Left cardiac atrium (tissue), 2 donors: ENCODE measurements around the gene TRMT112. TPM values are rescaled to one million over a fixed set of nuclear protein-coding genes. Genes with fewer than 3 reads are reported as not detected.

ENCODE experiments used
- microRNA-seq, 2 donors: library from miRNA; unstranded; fragments of <30 nt; microRNA quantifications; one replicate each; pipeline ENCODE4 v1.2.0, GENCODE V29; 2020
- total RNA-seq, 2 donors: library from RNA; stranded (reverse); fragmentation: NEBNext Ultra II Directional; extraction: Animal tissue kit (Norgen Biotek cat#: 25700); gene quantifications; one replicate each; pipeline ENCODE4 v1.2.1, GENCODE V29; 2021
- donor health status: DM: no; HTN: yes; CAD: no; lungs with severe emphysema.
- donor health status: DM: yes; HTN: yes; CAD: no.

Gene TRMT112
- total RNA-seq, 2 donors from 2014 or later = 94.1 to 101 TPM

Small RNAs within 50 kb of the gene (microRNA-seq; reads per million reads assigned to microRNA genes)
- 0.60 to 1.1 reads per million in 2 donors for gene MIR7155

Other genes starting within 250 kb of the TRMT112 start
- gene MACROD1, start 151.4 kb downstream of the TRMT112 start, total RNA-seq = 10 to 100 TPM; 37.9 to 48.0 TPM
- gene STIP1, start 131.4 kb downstream of the TRMT112 start, total RNA-seq = 100 to 1,000 TPM; 102 to 125 TPM
- 10 to 100 TPM; 23.8 to 25.8 TPM for gene FERMT3, start 110.8 kb downstream of the TRMT112 start, total RNA-seq
- 10 to 100 TPM; 59.6 to 61.2 TPM for gene TRPT1, start 91.4 kb downstream of the TRMT112 start, total RNA-seq
- gene NUDT22, start 91.3 kb downstream of the TRMT112 start, total RNA-seq = 10 to 100 TPM; 58.8 to 82.0 TPM
- gene DNAJC4, start 87.0 kb downstream of the TRMT112 start, total RNA-seq = 10 to 100 TPM; 49.2 to 49.3 TPM
- gene VEGFB, start 83.0 kb downstream of the TRMT112 start, total RNA-seq = 100 to 1,000 TPM; 276 to 310 TPM
- gene FKBP2, start 76.5 kb downstream of the TRMT112 start, total RNA-seq = 10 to 100 TPM; 63.9 to 66.9 TPM
- gene PPP1R14B, start 70.6 kb downstream of the TRMT112 start, total RNA-seq = 100 to 1,000 TPM; 122 to 135 TPM
- 10 to 100 TPM; 13.6 to 14.4 TPM for gene PLCB3, start 66.0 kb downstream of the TRMT112 start, total RNA-seq
- gene BAD, start 32.9 kb downstream of the TRMT112 start, total RNA-seq = 10 to 100 TPM; 68.9 to 96.3 TPM
- gene GPR137, start 31.7 kb downstream of the TRMT112 start, total RNA-seq = 10 to 100 TPM; 31.6 to 32.6 TPM
- under 1 TPM in 1 of 2 donors, not detected in 1; 0.13 TPM for gene KCNK4, start 26.3 kb downstream of the TRMT112 start, total RNA-seq
- gene CATSPERZ, start 17.2 kb downstream of the TRMT112 start, total RNA-seq = under 1 TPM in 1 of 2 donors, not detected in 1; 0.32 TPM
- 100 to 1,000 TPM; 147 to 150 TPM for gene ESRRA, start 12.0 kb downstream of the TRMT112 start, total RNA-seq
- 100 to 1,000 TPM; 264 to 298 TPM for gene PRDX5, start 562 bp upstream of the TRMT112 start, total RNA-seq
- gene CCDC88B, start 22.6 kb upstream of the TRMT112 start, total RNA-seq = 10 to 100 TPM in 1 of 2 donors, 1 to 10 TPM in 1; 9.2 to 10.6 TPM
- gene RPS6KA4, start 41.6 kb upstream of the TRMT112 start, total RNA-seq = 10 to 100 TPM; 18.1 to 20.1 TPM
- not detected for gene SLC22A11, start 238.4 kb upstream of the TRMT112 start, total RNA-seq